Measurements from ENCODE around the gene ADAMTS18.

GRCh38 chr16:77290451-77291115 lies 144.3 kb downstream of the ADAMTS18 start:
- TF ChIP-seq ZNF121 (tag by site-specific recombination; IDR thresholded peaks at IDR 0.05), result no peak
- no peak for TF ChIP-seq AEBP2 (tag by site-specific recombination; IDR thresholded peaks at IDR 0.05; ENCODE audit: borderline replicate concordance)
- TF ChIP-seq PRDM10 (tag by site-specific recombination; IDR thresholded peaks at IDR 0.05), result no peak
- TF ChIP-seq CTCF (tag by site-specific recombination; IDR thresholded peaks at IDR 0.05), result no peak
- no peak for TF ChIP-seq ZBTB21 (tag by site-specific recombination; IDR thresholded peaks at IDR 0.05)
- TF ChIP-seq ZNF174 (tag by site-specific recombination; IDR thresholded peaks at IDR 0.05), result no peak
- TF ChIP-seq ZBTB8A (tag by site-specific recombination; IDR thresholded peaks at IDR 0.05), result no peak
- TF ChIP-seq PRDM1 (tag by site-specific recombination; IDR thresholded peaks at IDR 0.05), result no peak
- no peak for TF ChIP-seq ZNF660 (tag by site-specific recombination; IDR thresholded peaks at IDR 0.05)
- TF ChIP-seq ZNF23 (tag by site-specific recombination; IDR thresholded peaks at IDR 0.05; ENCODE audit: borderline replicate concordance), result no peak

All from HEK293 (cell line).